GM12892 (cell line): ENCODE data around the gene SHANK2.

Experiments used
- DNase-seq: peaks from one replicate; pipeline ENCODE4 v3.0.0; 2011; ENCODE audit not compliant: insufficient read length
- FAIRE-seq: peaks from 2 replicates; lab custom pipeline; 2011; peaks lifted over from hg19 to GRCh38; lab: Jason Lieb, UNC
- POLR2A ChIP-seq: IDR thresholded peaks from 2 replicates; pipeline ENCODE4 v1.6.1; 2011; ENCODE audit warnings: low read depth, low read length, control low read depth
- POLR2AphosphoS5 ChIP-seq: IDR thresholded peaks from 2 replicates; pipeline ENCODE4 v1.6.1; 2011; ENCODE audit warnings: low read depth, low read length, control low read depth
- TAF1 ChIP-seq: IDR thresholded peaks from 2 replicates; pipeline ENCODE4 v1.6.1; 2011; ENCODE audit warnings: low read depth, mild to moderate bottlenecking, control low read depth, low read length, borderline replicate concordance

The SHANK2 gene

DNA sequence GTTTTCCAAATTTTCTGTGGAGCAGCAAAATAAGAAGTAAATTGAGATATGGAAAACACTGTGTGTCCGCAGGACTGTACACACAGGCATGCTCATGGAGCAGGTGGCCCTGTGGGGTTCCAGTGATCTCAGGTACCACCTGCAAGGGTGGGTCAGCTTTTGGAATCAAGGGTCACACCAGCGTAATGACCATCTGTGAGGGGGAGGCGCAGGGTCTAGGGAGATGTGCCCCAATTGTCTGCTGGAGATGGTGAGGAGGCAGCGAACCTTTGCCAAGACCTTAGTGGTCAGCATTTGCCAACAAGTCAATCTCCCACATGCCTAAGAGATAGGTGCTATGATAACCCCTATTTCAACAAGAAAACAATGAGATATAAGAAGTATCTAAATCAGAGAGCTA, 49.4 kb downstream of the SHANK2 start:
- FAIRE-seq (no peak), DNase-seq (no peak)
- TF ChIP-seq POLR2AphosphoS5 = no peak
- no peak for TF ChIP-seq TAF1
- TF ChIP-seq POLR2A = no peak

DNA sequence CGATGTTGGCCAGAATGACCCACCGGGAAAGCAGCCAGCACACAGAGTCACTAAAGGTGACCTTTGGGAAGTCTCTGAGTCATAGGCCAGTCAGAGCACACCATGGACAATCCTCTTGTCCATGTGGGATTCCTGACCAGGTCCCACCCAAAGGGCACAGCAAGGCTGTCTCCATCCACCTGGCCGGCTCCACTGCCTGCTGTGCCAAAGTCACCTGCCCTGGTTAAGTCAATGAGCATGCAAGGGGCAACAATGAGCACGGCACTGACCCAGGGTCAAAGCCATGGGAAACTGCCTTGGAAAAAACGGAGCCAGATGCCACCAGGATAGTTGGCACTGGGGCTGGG, 49.8 kb downstream of the SHANK2 start:
- FAIRE-seq (no peak), DNase-seq (no peak)
- no peak for TF ChIP-seq POLR2AphosphoS5
- no peak for TF ChIP-seq POLR2A
- TF ChIP-seq TAF1 = no peak
